ENCODE data around the gene PHYHIPL.

GRCh38 chr10:59265141-59265540, 88.7 kb downstream of the PHYHIPL start:
- no peak for TF ChIP-seq EZH2 (IDR thresholded peaks at IDR 0.05; ENCODE audit: insufficient read depth, poor library complexity, severe bottlenecking)
- no peak for TF ChIP-seq EZH2phosphoT487 (IDR thresholded peaks at IDR 0.05; ENCODE audit: insufficient read depth, low read depth)
